ENCODE results near the gene SDHAF2.

DNA sequence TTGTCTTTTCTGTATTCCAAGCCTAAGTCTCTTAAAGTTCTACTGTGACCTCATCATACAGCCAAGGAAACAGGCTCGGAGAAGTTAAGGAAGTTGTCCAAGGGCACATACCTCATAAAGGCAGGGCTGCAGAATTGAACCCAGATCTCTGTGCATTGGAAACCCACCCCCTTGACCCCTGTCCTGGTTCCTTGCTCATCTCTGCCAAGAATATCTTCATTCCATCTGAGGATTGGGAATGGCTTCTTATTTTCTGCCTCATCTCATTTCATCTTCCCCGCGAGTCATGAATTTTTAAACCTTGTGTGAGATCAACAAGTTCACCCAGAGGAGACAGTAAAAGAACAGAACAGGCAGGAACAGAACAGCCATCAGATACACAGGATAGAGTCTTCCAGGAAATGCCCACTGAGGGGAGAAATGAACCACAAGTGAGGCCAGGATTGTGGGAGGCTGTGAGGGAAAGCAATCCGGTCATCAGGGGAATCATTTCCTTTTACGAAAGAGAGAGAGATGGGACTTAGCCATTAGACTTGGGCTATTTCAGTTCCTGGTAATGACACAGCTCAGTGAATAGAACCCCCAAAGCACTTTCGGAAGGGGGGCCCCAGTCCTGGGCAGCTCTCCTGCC lies 44.2 kb downstream of the SDHAF2 start:
- TF ChIP-seq, protein P1, sequence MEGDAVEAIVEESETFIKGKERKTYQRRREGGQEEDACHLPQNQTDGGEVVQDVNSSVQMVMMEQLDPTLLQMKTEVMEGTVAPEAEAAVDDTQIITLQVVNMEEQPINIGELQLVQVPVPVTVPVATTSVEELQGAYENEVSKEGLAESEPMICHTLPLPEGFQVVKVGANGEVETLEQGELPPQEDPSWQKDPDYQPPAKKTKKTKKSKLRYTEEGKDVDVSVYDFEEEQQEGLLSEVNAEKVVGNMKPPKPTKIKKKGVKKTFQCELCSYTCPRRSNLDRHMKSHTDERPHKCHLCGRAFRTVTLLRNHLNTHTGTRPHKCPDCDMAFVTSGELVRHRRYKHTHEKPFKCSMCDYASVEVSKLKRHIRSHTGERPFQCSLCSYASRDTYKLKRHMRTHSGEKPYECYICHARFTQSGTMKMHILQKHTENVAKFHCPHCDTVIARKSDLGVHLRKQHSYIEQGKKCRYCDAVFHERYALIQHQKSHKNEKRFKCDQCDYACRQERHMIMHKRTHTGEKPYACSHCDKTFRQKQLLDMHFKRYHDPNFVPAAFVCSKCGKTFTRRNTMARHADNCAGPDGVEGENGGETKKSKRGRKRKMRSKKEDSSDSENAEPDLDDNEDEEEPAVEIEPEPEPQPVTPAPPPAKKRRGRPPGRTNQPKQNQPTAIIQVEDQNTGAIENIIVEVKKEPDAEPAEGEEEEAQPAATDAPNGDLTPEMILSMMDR (IDR thresholded peaks at IDR 0.05), result no peak
- no peak for TF ChIP-seq POLR2A (IDR thresholded peaks at IDR 0.05)

Measured in transverse colon (tissue), 3 donors.